Measurements from ENCODE around the gene HIVEP2. TPM values are rescaled to one million over a fixed set of nuclear protein-coding genes. Genes with fewer than 3 reads are reported as not detected.
A peak's percentile ranks its signal among the peaks of the same experiment; 100 is the strongest.

Gene HIVEP2
- total RNA-seq, 1 donor from 2014 or later = 10.6 TPM

- DNase-seq = no peak
These were observed 128.9 kb downstream of the HIVEP2 start for GRCh38 chr6:142816031-142816430.

- no peak for DNase-seq
These were observed 133.1 kb downstream of the HIVEP2 start for GRCh38 chr6:142811923-142812322.

- peak; percentile 39 for DNase-seq
These were observed 133.9 kb downstream of the HIVEP2 start for GRCh38 chr6:142810952-142811514.

- DNase-seq = no peak
These were observed 135.0 kb downstream of the HIVEP2 start for GRCh38 chr6:142809947-142810346.

GRCh38 chr6:142808405-142809061, 136.4 kb downstream of the HIVEP2 start:
- DNase-seq = no peak

GRCh38 chr6:142805042-142805441, 139.9 kb downstream of the HIVEP2 start:
- no peak for DNase-seq

GRCh38 chr6:142804490-142804889, 140.5 kb downstream of the HIVEP2 start:
- DNase-seq = no peak

GRCh38 chr6:142803495-142804058, 141.4 kb downstream of the HIVEP2 start:
- DNase-seq = no peak

GRCh38 chr6:142803032-142803431, 141.9 kb downstream of the HIVEP2 start:
- no peak for DNase-seq

GRCh38 chr6:142802124-142802523, 142.9 kb downstream of the HIVEP2 start:
- peak; percentile 75 for DNase-seq

GRCh38 chr6:142800240-142800639, 144.7 kb downstream of the HIVEP2 start:
- no peak for DNase-seq

- DNase-seq = no peak
These were observed 145.3 kb downstream of the HIVEP2 start for GRCh38 chr6:142799639-142800038.

GRCh38 chr6:142797159-142797558, 147.8 kb downstream of the HIVEP2 start:
- no peak for DNase-seq

GRCh38 chr6:142796571-142796970, 148.4 kb downstream of the HIVEP2 start:
- DNase-seq = no peak

GRCh38 chr6:142796024-142796423, 149.0 kb downstream of the HIVEP2 start:
- no peak for DNase-seq

- DNase-seq = no peak
These were observed 150.6 kb downstream of the HIVEP2 start for GRCh38 chr6:142794424-142794823.

GRCh38 chr6:142790257-142790656, 154.7 kb downstream of the HIVEP2 start:
- DNase-seq = no peak

GRCh38 chr6:142787422-142787821, 157.6 kb downstream of the HIVEP2 start:
- no peak for DNase-seq

- no peak for DNase-seq
These were observed 158.5 kb downstream of the HIVEP2 start for GRCh38 chr6:142786476-142786875.

- no peak for DNase-seq
These were observed 160.6 kb downstream of the HIVEP2 start for GRCh38 chr6:142784344-142784743.

GRCh38 chr6:142783499-142783898, 161.5 kb downstream of the HIVEP2 start:
- DNase-seq = no peak

- DNase-seq = no peak
These were observed 163.8 kb downstream of the HIVEP2 start for GRCh38 chr6:142781129-142781528.

GRCh38 chr6:142773859-142774648, 170.9 kb downstream of the HIVEP2 start:
- DNase-seq = no peak

- no peak for DNase-seq
These were observed 171.7 kb downstream of the HIVEP2 start for GRCh38 chr6:142773324-142773723.

Data from dermis blood vessel endothelial cell (primary cell).